Measurements from ENCODE around the gene RAD51AP2.

RAD51AP2 gene

GRCh38 chr2:17557596-17557995 lies 39.4 kb upstream of the RAD51AP2 start:
- H3K4me2 ChIP-seq (ENCODE audit: low read length), result no peak overlapping the region

DNA sequence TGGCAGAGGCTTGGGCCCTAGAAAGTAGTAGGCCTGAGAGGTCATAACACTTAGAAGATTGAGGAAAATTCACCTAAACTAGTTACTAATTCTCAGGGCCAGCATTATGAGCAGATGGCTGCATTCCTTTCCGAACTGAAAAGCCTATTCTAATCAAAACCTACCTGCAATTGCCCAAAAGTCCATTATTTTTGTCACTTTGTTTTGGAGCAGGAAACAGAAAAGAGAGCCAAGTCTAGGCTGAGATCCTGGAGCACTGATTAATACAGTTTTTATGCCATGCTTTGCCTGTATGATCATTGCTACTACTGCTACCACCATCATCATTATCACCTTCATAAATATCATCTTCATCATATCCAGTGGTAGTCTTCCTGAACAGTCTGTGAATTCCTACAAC lies 36.9 kb upstream of the RAD51AP2 start:
- Histone ChIP-seq H3K4me2 (ENCODE audit: low read length) (no peak overlapping the region), H3K27me3 (ENCODE audit: control insufficient read depth, low read length) (no peaks in the 10 kb centered on the region), H3F3A (ENCODE audit: control insufficient read depth, insufficient read depth) (no peaks in the 10 kb centered on the region), H3K9me3 (ENCODE audit: control insufficient read depth, insufficient read depth, low read length) (no peaks in the 10 kb centered on the region), H3K4me1 (ENCODE audit: control insufficient read depth, low read length) (no peaks in the 10 kb centered on the region), H3K27ac (ENCODE audit: low read depth, low read length) (no peak overlapping the region), H3K79me2 (ENCODE audit: control insufficient read depth, low read length) (no peaks in the 10 kb centered on the region), H3K9me2 (replicated peaks; ENCODE audit: control insufficient read depth, low read length) (no peaks in the 10 kb centered on the region), H3K4me3 (ENCODE audit: low read length) (no peak overlapping the region), H3K36me3 (ENCODE audit: control insufficient read depth, low read length) (no peaks in the 10 kb centered on the region), H4K20me1 (ENCODE audit: control insufficient read depth, insufficient read depth, low read depth, low read length) (no peaks in the 10 kb centered on the region)
- TF ChIP-seq EZH2phosphoT487 (IDR thresholded peaks at IDR 0.05; ENCODE audit: borderline replicate concordance, low read length), result no peak

More at GRCh38 chr2:17557596-17557995, 39.4 kb upstream of the RAD51AP2 start:
- Histone ChIP-seq H3K9me2 (replicated peaks; ENCODE audit: control insufficient read depth, low read length) (no peaks in the 10 kb centered on the region), H3K9me3 (ENCODE audit: control insufficient read depth, insufficient read depth, low read length) (no peaks in the 10 kb centered on the region), H3K4me1 (ENCODE audit: control insufficient read depth, low read length) (no peaks in the 10 kb centered on the region), H3F3A (ENCODE audit: control insufficient read depth, insufficient read depth) (no peaks in the 10 kb centered on the region), H3K79me2 (ENCODE audit: control insufficient read depth, low read length) (no peaks in the 10 kb centered on the region), H3K4me3 (ENCODE audit: low read length) (no peak overlapping the region), H3K27me3 (ENCODE audit: control insufficient read depth, low read length) (no peaks in the 10 kb centered on the region), H3K36me3 (ENCODE audit: control insufficient read depth, low read length) (no peaks in the 10 kb centered on the region), H4K20me1 (ENCODE audit: control insufficient read depth, insufficient read depth, low read depth, low read length) (no peaks in the 10 kb centered on the region), H3K27ac (ENCODE audit: low read depth, low read length) (no peak overlapping the region)
- TF ChIP-seq, protein P1, sequence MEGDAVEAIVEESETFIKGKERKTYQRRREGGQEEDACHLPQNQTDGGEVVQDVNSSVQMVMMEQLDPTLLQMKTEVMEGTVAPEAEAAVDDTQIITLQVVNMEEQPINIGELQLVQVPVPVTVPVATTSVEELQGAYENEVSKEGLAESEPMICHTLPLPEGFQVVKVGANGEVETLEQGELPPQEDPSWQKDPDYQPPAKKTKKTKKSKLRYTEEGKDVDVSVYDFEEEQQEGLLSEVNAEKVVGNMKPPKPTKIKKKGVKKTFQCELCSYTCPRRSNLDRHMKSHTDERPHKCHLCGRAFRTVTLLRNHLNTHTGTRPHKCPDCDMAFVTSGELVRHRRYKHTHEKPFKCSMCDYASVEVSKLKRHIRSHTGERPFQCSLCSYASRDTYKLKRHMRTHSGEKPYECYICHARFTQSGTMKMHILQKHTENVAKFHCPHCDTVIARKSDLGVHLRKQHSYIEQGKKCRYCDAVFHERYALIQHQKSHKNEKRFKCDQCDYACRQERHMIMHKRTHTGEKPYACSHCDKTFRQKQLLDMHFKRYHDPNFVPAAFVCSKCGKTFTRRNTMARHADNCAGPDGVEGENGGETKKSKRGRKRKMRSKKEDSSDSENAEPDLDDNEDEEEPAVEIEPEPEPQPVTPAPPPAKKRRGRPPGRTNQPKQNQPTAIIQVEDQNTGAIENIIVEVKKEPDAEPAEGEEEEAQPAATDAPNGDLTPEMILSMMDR (IDR thresholded peaks at IDR 0.05; ENCODE audit: low read depth, low read length, poor library complexity, severe bottlenecking), result no peak
- no peak for TF ChIP-seq EZH2phosphoT487 (IDR thresholded peaks at IDR 0.05; ENCODE audit: borderline replicate concordance, low read length)

- no peak for TF ChIP-seq EZH2phosphoT487 (IDR thresholded peaks at IDR 0.05; ENCODE audit: borderline replicate concordance, low read length)
- TF ChIP-seq, protein P1 (IDR thresholded peaks at IDR 0.05; ENCODE audit: low read depth, low read length, poor library complexity, severe bottlenecking), result no peak
- Histone ChIP-seq H3K4me2 (ENCODE audit: low read length) (no peak overlapping the region), H3K9me3 (ENCODE audit: control insufficient read depth, insufficient read depth, low read length) (no peaks in the 10 kb centered on the region), H3K36me3 (ENCODE audit: control insufficient read depth, low read length) (no peaks in the 10 kb centered on the region), H3F3A (ENCODE audit: control insufficient read depth, insufficient read depth) (no peaks in the 10 kb centered on the region), H3K4me3 (ENCODE audit: low read length) (no peak overlapping the region), H3K27ac (ENCODE audit: low read depth, low read length) (no peak overlapping the region), H3K27me3 (ENCODE audit: control insufficient read depth, low read length) (0 out of 2 replicates have a peak, but pooled peaks cover 1% of the 10 kb centered on the region), H3K79me2 (ENCODE audit: control insufficient read depth, low read length) (no peaks in the 10 kb centered on the region), H3K4me1 (ENCODE audit: control insufficient read depth, low read length) (no peaks in the 10 kb centered on the region), H3K9me2 (replicated peaks; ENCODE audit: control insufficient read depth, low read length) (no peaks in the 10 kb centered on the region), H4K20me1 (ENCODE audit: control insufficient read depth, insufficient read depth, low read depth, low read length) (no peaks in the 10 kb centered on the region)
Measured at GRCh38 chr2:17550907-17551306, 32.7 kb upstream of the RAD51AP2 start.

DNA sequence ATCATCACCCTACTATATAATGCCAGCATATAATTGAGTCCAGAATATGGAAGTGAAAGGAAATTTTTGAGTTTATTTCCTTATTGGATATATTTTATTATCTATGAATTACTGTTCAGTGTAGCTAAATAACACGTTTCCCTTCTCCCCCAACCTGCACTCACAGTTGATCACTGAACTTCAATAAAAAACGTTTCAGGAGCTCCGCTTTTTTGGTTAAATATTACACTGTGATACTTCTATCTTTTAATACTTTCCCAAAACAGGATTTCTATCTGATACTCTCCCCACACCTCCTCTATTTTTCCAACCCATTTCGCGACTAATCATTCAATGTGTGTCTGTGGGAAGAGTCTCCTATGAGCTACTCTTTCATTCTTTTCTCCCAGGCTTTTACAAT lies 29.5 kb upstream of the RAD51AP2 start:
- H3K27ac ChIP-seq (ENCODE audit: low read depth, low read length), result no peak overlapping the region
- H3F3A ChIP-seq (ENCODE audit: control insufficient read depth, insufficient read depth), result no peaks in the 10 kb centered on the region

More for the DNA sequence above, 29.5 kb upstream of the RAD51AP2 start:
- Histone ChIP-seq H3K4me1 (ENCODE audit: control insufficient read depth, low read length) (no peaks in the 10 kb centered on the region), H4K20me1 (ENCODE audit: control insufficient read depth, insufficient read depth, low read depth, low read length) (no peaks in the 10 kb centered on the region), H3K79me2 (ENCODE audit: control insufficient read depth, low read length) (no peaks in the 10 kb centered on the region), H3K9me3 (ENCODE audit: control insufficient read depth, insufficient read depth, low read length) (no peaks in the 10 kb centered on the region), H3K9me2 (replicated peaks; ENCODE audit: control insufficient read depth, low read length) (no peaks in the 10 kb centered on the region), H3K4me2 (ENCODE audit: low read length) (no peak overlapping the region), H3K4me3 (ENCODE audit: low read length) (no peak overlapping the region), H3K27me3 (ENCODE audit: control insufficient read depth, low read length) (peaks cover 7% of the 10 kb centered on the region; the same call in 1 of the 2 replicates), H3K36me3 (ENCODE audit: control insufficient read depth, low read length) (no peaks in the 10 kb centered on the region)
- TF ChIP-seq EZH2phosphoT487 (IDR thresholded peaks at IDR 0.05; ENCODE audit: borderline replicate concordance, low read length), result no peak
- TF ChIP-seq, protein P1 (IDR thresholded peaks at IDR 0.05; ENCODE audit: low read depth, low read length, poor library complexity, severe bottlenecking), result no peak

Data from DOHH2 (cell line).